ENCODE measurements around the gene RALY.

DNA sequence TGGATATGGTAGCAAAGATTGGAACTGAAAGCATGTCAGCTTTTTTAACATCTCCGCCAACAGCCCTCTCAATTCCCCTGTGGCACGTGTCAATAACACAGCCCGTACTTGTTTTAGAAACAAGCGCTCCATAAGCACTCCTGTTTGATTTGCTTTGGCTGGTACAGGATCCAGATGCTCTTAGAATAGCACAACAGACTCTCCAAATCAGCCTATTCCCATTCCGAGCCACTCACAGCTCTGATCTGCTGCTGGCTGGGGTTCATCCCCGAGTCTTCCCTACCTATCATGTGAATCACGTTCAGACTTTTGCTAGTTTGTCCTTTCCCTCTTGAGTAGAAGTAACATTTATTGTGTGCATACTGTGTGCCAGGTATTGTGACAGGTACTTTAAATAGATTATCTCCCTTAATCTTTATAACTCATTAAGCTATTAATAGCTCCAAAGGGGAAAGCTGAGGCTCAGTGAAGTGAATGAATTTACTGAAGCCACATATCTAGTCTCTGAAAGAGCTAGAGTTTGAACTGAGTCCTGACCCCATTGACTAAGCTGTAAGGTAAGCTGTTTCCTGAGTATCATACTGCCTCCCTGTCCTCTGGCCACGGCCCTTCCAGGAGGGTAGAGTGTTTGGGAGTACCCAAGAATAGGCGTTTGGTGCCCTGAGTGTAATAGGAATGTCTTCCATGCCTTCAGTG, 46.7 kb downstream of the RALY start:
- TF ChIP-seq EZH2 (IDR thresholded peaks at IDR 0.05; ENCODE audit: borderline replicate concordance, low read depth, low read length, poor library complexity, severe bottlenecking) = no peak
- TF ChIP-seq, protein P1, sequence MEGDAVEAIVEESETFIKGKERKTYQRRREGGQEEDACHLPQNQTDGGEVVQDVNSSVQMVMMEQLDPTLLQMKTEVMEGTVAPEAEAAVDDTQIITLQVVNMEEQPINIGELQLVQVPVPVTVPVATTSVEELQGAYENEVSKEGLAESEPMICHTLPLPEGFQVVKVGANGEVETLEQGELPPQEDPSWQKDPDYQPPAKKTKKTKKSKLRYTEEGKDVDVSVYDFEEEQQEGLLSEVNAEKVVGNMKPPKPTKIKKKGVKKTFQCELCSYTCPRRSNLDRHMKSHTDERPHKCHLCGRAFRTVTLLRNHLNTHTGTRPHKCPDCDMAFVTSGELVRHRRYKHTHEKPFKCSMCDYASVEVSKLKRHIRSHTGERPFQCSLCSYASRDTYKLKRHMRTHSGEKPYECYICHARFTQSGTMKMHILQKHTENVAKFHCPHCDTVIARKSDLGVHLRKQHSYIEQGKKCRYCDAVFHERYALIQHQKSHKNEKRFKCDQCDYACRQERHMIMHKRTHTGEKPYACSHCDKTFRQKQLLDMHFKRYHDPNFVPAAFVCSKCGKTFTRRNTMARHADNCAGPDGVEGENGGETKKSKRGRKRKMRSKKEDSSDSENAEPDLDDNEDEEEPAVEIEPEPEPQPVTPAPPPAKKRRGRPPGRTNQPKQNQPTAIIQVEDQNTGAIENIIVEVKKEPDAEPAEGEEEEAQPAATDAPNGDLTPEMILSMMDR (conservative IDR thresholded peaks at IDR 0.05; ENCODE audit: low read depth, low read length) = no peak
